Measurements from ENCODE around the gene SEMA4G. TPM values are rescaled to one million over a fixed set of nuclear protein-coding genes. Genes with fewer than 3 reads are reported as not detected.

The SEMA4G gene
- total RNA-seq, 1 donor from 2014 or later: 2.1 TPM

DNA sequence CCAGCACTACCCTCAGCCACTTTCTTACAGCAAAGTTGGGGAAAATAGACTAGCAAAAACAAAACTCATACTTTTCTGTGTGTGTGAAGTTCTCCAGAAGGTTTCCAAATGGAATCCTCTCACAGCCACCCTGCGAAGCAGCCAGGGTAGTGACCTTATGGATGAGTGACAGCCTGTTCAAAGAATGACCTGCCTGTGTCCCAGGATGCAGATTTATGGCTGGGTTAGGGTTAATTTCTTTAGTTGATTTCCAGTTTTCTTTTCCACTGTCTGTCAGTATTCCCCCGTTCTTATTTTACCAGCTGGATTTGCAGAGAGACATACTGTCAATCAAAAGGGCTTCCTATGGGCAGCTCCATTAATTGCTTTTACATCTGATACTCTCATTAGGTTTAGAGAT lies 2.4 kb upstream of the SEMA4G start:
- no peak for DNase-seq (ENCODE audit: low spot score in 2 of 2)
- no peak overlapping the region for H3K27ac ChIP-seq
- H3K27me3 ChIP-seq: no peaks in the 10 kb centered on the region
- H3K4me3 ChIP-seq: no peak overlapping the region
- TF ChIP-seq CTCF (IDR thresholded peaks at IDR 0.05): no peak
- peaks cover 8 to 9% of the 10 kb centered on the region in 2 donors for H3K4me1 ChIP-seq
- H3K9me3 ChIP-seq: no peaks in the 10 kb centered on the region
- intact Hi-C loops (cut with DNase I): no loop called here
- H3K36me3 ChIP-seq: peaks cover 22 to 25% of the 10 kb centered on the region in 2 donors

- H3K36me3 ChIP-seq: peaks cover 17 to 20% of the 10 kb centered on the region in 2 donors
- no peak for TF ChIP-seq CTCF (IDR thresholded peaks at IDR 0.05)
- H3K4me1 ChIP-seq: peaks cover 8 to 9% of the 10 kb centered on the region in 2 donors
- H3K27ac ChIP-seq: no peak overlapping the region
- intact Hi-C loops (cut with DNase I): no loop called here
- no peak overlapping the region for H3K4me3 ChIP-seq
- no peaks in the 10 kb centered on the region for H3K9me3 ChIP-seq
- DNase-seq (ENCODE audit: low spot score in 2 of 2): no peak
- no peaks in the 10 kb centered on the region for H3K27me3 ChIP-seq
Observed at GRCh38 chr10:100967332-100967731, 2.0 kb upstream of the SEMA4G start.

DNA sequence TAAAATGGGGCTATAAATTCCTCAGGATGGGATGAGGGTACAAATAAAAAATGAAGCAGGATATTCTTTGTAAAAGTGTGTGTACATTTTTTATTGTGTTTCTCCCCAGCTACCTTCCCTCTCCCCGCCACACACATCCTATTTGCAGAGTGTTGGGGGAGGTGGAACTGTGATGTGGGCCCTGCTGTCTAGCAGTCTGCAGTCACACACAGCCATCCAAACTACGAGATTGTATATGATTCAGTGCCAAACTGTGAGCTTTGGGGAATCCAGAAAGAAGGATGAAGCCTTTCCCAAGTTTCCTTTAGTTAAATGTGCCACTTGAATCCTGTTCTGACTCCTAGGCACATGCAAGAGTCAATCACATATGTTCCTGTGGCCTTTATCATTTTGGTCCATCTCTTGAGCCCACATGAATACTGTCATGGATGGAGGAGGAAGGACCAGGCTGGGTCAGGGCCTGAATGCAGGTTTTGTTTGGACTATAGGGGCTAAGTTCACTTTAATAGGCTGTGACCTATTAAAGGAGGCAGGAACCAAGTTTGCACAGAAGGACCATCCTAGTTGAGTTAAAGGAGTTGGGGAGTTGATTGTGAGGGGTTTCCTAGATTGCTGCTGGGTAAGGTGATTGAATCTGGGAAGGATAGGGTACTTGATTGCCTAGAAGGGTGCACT lies 1.1 kb upstream of the SEMA4G start:
- H3K9me3 ChIP-seq: no peaks in the 10 kb centered on the region
- peaks cover 9 to 13% of the 10 kb centered on the region in 2 donors for H3K36me3 ChIP-seq
- H3K4me1 ChIP-seq: peaks cover 8 to 9% of the 10 kb centered on the region in 2 donors
- no peak for TF ChIP-seq CTCF (IDR thresholded peaks at IDR 0.05)
- intact Hi-C loops (cut with DNase I): no loop called here
- no peak for DNase-seq (ENCODE audit: low spot score in 2 of 2)
- no peak overlapping the region for H3K27ac ChIP-seq
- H3K4me3 ChIP-seq: no peak overlapping the region
- no peaks in the 10 kb centered on the region for H3K27me3 ChIP-seq

DNA sequence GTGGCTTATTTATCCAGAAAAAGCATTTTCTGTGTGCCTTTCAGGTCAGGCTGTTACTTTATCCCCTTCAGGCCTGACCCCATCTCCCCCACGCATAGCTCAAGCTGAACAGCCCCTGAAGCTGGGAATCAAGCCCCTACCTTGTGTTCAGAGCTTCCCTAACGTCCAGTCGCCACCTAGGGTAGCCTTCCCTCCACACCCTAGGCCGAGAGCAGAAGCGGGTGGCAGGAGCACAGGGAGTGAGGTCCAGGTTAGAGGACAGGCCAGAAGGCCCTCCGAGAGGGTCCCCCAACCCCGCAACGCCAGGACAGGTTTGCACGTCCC lies 479 bp upstream of the SEMA4G start:
- H3K36me3 ChIP-seq: peaks cover 7 to 10% of the 10 kb centered on the region in 2 donors
- no peak for DNase-seq (ENCODE audit: low spot score in 2 of 2)
- no peak overlapping the region for H3K27ac ChIP-seq
- H3K9me3 ChIP-seq: no peaks in the 10 kb centered on the region
- H3K27me3 ChIP-seq: no peaks in the 10 kb centered on the region
- H3K4me1 ChIP-seq: peaks cover 8 to 9% of the 10 kb centered on the region in 2 donors
- TF ChIP-seq CTCF (IDR thresholded peaks at IDR 0.05): no peak
- H3K4me3 ChIP-seq: peak overlapping the region; percentile 62 to 74
- intact Hi-C loops (cut with DNase I): loop anchor here (1.0 kb wide), 1 partner anchor 44 kb away; no protein-coding TSS in a partner anchor

GRCh38 chr10:100970076-100970913 lies 991 bp downstream of the SEMA4G start:
- Histone ChIP-seq H3K4me1 (peaks cover 8 to 9% of the 10 kb centered on the region in 2 donors), H3K36me3 (peaks cover 4 to 9% of the 10 kb centered on the region in 2 donors), H3K9me3 (no peaks in the 10 kb centered on the region), H3K4me3 (peak overlapping the region in 1 of 2 donors; percentile 74), H3K27ac (peak overlapping the region in 1 of 2 donors; percentile 39), H3K27me3 (no peaks in the 10 kb centered on the region)
- DNase-seq (ENCODE audit: low spot score in 2 of 2): peak in 1 of 2 donors; percentile 62
- intact Hi-C loops (cut with DNase I): no loop called here
- TF ChIP-seq CTCF (IDR thresholded peaks at IDR 0.05): no peak

All from ascending aorta (tissue), 2 donors.